ENCODE measurements around the gene PKN1.
A peak's percentile ranks its signal among the peaks of the same experiment; 100 is the strongest.

The PKN1 gene

DNA sequence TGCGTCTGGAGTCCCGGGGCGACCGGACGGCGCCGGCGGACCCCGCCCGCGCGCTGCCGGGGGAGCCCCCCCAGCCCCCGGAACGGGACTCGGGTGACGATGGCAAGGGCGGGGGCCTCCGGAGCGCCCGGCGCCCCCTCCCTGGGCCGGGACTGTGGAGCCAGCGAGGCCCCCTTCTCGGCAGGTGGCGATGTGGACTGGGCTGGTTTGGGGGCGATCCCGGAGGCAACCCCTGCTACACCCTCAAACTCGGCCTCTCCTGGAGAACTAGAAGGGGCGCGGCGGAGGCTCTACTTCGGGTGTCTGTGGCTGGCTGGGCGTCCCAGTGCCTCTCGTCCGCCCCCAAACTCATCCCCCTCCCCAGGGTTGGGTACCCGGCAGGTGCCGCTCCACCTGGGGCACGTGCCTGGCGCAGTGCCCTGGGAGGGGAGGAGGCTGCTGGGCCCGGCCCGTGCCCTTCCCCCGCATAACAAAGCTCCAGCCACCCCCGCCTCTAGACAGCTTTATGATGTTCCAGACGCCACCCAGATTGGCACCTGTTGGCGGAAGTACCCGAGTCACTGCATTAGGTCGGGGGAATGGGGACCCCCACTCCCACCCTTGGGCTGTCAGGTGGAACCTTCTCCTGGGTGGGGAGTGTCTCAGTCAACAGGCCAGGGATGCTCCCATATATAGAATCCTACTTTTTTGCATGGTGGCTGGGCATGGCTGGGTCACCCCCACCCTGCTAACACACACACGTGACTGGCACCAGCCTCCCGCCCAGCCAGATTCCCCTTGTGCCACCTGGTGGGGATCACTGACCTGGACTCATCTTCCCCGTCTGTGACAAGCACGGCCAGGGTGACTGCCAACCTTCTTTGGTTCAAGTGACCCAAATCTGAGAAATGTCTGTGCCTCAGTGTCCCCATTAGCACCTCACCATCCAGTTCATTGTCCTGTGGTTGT, 722 bp downstream of the PKN1 start:
- TF ChIP-seq POLR2A (IDR thresholded peaks at IDR 0.05; ENCODE audit: low read depth, low read length): no peak
- no peak for FAIRE-seq
- no peak for DNase-seq (ENCODE audit: insufficient read length, low spot score)

DNA sequence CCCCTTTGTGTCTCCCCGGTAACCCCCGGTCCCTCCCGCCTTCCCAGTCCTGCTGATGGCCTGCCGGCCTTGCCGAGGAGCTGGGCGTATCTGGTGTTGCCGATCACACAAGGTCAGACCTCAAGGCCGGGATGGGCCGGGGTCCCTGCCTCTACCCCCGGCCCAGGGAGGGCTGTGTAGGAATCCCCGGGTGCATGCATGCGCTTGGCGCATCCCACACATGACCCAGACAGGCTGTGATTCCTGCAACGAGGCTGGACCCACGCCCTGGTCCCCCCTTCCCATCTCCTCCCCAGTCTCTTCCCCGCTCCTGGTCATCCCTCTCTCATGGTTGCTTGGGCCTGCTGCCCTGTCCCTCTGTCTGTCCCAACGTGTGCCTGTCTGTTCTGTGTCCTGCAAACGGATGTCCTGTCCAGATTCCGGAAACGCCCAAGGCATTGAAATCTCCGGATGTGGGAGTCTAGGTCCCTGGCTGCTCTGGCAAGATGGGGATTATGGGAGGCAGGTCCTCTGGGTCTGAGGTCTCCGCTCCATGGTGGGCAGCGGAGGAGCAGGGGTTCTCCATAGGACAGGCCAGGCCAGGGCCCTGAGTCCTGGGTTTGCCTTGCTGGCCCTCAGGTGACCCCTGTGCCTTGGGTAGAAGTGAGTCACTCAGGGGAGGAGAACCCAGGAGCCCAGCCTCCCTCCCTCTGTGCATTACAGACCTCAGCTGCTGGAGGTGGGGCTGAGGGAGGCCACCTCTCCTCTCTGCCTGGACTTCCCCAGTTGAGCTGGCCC, 1.6 kb downstream of the PKN1 start:
- DNase-seq (ENCODE audit: insufficient read length, low spot score): peak; percentile 79
- FAIRE-seq: peak; percentile 62
- TF ChIP-seq POLR2A (IDR thresholded peaks at IDR 0.05; ENCODE audit: low read depth, low read length): no peak; the same call in 1 of the 2 replicates

DNA sequence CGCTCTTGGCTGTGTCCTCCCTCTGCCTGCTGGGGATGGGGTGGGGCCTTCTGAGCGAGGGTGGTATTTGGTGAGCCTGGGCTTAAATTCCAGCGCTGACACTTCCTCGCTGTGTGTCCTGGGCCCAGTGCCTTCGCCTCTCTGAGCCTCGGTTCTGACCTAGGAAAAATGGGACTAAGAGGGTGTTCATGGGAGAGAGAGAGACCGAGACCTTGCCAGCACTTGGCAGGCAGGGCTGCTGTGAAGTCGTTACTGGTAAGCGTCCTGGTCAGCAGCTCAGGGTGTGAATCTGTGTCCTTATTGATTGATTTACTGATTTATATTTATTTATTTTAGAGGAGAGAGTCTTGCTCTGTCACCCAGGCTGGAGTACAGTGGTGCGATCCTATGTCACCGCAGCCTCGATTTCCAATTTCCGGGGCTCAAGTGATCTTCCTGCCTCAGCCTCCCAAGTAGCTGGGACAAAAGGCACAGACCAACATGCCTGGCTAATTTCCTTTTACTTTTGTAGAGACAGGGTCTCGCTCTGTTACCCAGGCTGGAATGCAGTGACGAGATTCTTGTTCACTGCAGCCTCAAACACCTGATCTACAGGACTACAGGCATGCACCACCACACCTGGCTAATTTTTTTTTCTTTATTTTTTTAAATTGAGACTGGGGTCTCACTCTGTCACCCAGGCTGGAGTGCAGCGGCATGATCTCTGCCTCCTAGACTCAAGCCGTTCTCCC, 2.4 kb downstream of the PKN1 start:
- no peak for TF ChIP-seq POLR2A (IDR thresholded peaks at IDR 0.05; ENCODE audit: low read depth, low read length)
- DNase-seq (ENCODE audit: insufficient read length, low spot score) (no peak), FAIRE-seq (no peak)

DNA sequence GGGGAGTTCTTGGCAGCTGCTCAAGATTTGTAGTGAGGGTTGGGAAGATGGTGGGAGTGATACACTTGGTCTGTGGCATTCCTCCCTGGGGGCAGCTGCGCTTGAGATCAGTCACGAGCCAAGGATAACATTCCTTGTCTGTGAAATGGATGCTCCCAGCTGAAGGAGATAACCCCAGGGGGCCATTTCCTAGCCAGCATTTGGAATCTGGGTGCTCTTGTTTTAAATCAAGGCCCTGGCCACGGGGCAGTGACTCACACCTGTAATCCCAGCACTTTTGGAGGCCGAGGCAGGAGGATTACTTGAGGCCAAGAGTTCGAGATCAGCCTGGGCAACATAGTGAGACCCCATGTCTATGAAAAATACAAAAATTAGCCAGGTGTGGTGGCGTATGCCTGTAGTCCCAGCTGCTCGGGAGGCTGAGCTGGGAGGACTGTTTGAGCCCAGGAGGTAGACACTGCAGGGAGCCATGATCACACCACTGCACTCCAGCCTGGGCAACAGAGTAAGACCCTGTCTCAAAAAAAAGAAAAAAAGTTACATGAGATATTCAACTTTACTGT, 4.6 kb downstream of the PKN1 start:
- DNase-seq (ENCODE audit: insufficient read length, low spot score) (no peak), FAIRE-seq (no peak)
- TF ChIP-seq POLR2A (IDR thresholded peaks at IDR 0.05; ENCODE audit: low read depth, low read length): no peak

DNA sequence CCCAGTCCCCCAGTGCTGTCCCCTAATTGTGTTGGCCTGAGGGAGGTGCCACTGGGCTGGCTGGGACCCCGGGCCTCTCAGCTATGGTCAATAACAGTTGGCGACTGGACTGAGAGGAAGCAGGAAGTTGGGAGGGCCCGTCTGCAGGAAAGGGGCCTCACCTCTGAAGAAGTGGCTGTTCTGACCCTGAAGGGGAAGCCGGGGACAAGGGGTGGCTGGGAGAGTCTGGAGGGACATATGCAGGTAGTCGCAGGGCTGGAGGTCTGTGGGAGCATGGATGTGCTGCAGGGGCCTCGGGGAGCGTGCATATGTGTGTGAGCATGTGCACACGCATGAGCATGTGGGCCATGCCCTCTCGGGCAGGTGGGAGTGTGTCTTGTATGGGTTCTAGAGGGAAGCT, 5.9 kb downstream of the PKN1 start:
- FAIRE-seq (no peak), DNase-seq (ENCODE audit: insufficient read length, low spot score) (no peak)
- TF ChIP-seq POLR2A (IDR thresholded peaks at IDR 0.05; ENCODE audit: low read depth, low read length): no peak

DNA sequence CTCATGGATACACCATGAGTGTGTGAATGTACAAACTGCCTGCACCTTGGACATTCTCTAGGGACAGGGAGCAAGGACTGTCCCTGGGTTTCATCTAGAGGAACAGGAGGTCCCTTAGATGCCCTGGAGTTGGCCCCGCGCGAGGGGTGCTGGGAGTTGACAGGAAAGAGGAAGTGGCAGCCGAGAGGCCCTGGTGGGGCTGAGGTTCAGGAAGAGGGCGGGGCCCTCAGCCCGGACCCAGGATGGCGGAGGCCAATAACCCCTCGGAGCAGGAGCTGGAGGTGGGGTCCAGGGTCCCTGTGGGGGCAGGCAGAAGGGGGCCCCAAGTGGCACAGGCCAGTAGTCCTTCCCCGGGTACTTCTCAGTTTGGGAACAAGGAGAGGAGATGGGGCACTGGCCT, 6.9 kb downstream of the PKN1 start:
- DNase-seq (ENCODE audit: insufficient read length, low spot score) (no peak), FAIRE-seq (no peak)
- no peak for TF ChIP-seq POLR2A (IDR thresholded peaks at IDR 0.05; ENCODE audit: low read depth, low read length)

DNA sequence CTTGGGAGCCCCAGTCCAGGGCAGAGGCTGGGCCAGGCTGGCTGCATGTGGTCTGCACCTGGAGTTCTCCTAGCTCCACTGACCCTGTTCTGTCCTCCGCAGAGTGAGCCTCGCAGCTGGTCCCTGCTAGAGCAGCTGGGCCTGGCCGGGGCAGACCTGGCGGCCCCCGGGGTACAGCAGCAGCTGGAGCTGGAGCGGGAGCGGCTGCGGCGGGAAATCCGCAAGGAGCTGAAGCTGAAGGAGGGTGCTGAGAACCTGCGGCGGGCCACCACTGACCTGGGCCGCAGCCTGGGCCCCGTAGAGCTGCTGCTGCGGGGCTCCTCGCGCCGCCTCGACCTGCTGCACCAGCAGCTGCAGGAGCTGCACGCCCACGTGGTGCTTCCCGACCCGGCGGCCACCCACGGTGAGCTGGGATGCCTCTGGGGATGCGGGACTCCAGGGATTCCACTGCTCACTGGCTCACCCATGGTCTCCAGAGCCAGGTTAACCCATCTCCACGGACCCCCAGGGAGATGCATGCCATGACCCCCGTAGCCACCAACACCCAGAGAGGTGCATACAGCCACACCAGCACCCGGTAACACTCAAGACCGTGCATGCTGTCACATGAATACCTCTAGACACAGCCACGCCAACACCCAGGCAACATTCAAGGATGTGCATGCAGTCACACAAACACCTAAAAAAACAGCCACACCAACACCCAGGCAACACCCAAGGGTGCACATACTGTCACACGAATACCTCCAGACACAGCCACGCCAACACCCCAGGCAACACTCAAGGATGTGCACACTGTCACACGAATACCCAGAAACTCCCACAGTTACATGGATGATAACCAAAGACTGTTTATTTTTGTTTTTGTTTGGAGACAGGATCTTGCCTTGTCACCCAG, 8.2 kb downstream of the PKN1 start:
- TF ChIP-seq POLR2A (IDR thresholded peaks at IDR 0.05; ENCODE audit: low read depth, low read length): no peak
- no peak for FAIRE-seq
- no peak for DNase-seq (ENCODE audit: insufficient read length, low spot score)

DNA sequence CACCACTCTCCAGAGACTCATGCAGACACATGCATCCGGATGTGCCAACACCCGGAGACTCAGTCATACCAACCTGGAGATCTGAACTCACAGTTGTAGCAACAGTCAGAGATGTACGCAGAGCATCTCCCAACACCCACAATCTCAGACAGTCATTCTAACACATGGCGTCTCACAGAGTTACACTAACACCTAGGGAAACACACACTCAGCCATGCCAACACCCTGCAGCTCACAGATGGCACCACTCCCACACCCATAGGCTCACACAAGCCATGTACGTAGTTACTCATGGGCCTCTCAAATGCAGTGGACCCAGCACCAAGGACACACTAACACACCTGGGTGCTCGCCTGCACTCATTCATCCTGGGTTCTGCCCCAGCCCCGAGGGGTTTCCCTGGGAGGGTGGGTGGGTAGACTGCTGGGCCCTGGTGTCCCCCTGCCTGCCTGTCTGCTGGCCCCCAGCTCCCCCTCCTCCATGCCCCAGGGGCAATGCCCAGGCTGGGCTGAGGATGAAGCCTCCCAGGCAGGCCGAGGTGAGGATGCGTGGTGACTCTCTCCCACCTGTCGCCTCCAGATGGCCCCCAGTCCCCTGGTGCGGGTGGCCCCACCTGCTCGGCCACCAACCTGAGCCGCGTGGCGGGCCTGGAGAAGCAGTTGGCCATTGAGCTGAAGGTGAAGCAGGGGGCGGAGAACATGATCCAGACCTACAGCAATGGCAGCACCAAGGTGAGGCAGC, 10.0 kb downstream of the PKN1 start:
- FAIRE-seq (no peak), DNase-seq (ENCODE audit: insufficient read length, low spot score) (no peak)
- no peak for TF ChIP-seq POLR2A (IDR thresholded peaks at IDR 0.05; ENCODE audit: low read depth, low read length)

DNA sequence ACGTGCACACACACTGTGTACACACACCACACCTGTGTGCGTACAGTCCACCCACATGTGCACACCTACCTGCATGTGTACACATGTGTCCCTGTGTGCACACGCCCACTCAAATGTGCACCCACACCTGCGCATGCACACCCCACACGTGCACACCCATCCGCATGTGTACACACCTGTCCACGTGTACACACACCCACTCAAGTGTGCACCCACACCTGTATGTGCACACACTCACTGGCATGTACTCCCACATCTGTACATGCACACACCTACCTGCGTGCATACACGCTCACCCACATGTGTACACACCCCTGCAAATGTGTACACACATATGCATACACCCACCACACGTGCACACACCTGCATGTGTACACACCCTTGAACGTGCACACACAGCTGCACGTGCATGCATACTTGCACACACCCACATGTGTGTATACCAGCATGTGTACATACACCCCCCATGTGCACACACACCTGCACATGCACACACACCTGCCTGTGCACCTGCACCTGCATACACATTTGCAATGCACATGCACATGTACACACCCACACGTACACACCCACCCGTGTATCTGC, 10.6 kb downstream of the PKN1 start:
- FAIRE-seq (no peak), DNase-seq (ENCODE audit: insufficient read length, low spot score) (no peak)
- TF ChIP-seq POLR2A (IDR thresholded peaks at IDR 0.05; ENCODE audit: low read depth, low read length): no peak

DNA sequence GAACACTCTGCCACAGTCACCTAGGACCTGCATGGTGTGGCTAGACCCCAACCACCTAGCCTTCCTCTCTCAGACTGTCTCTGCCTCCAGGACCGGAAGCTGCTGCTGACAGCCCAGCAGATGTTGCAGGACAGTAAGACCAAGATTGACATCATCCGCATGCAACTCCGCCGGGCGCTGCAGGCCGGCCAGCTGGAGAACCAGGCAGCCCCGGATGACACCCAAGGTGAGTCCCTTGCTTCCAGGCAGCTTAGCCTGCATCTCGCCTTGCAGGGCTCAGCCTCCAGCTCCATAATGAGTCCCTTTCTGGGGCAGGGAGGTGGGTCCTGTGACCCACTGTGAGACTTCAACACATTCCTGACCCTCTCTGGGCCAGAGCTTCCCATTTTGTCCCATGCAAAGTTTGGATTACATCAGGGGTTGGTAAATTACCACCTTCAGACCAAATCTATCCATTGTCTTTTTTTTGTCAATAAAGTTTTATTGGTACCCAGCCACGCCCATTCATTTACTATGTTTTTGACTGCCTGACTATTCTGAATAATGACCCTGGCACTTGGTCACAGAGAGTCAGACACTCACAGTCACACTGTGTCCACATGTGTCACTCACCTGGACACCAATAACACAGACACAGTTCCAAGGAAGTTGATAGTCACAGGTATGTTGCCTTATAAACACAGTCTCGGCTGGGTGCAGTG, 13.4 kb downstream of the PKN1 start:
- DNase-seq (ENCODE audit: insufficient read length, low spot score) (no peak), FAIRE-seq (no peak)
- no peak for TF ChIP-seq POLR2A (IDR thresholded peaks at IDR 0.05; ENCODE audit: low read depth, low read length)

DNA sequence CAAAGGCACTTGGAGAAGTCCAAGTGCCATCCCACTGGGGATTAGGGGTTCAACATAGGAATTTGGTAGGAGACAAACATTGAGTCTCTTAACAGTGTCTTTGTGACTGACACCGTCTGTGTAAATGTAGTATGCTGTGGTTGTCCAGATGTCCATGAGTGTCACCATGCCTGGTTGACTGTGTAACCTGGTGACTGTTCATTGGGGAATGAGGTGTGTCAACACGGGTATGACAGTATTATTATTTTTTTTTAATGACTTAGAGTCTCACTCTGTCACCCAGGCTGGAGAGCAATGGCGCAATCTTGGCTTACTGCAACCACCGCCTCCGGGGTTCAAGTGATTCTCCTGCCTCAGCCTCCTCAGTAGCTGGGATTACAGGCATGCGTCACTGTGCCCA, 16.2 kb downstream of the PKN1 start:
- DNase-seq (ENCODE audit: insufficient read length, low spot score) (no peak), FAIRE-seq (no peak)
- no peak for TF ChIP-seq POLR2A (IDR thresholded peaks at IDR 0.05; ENCODE audit: low read depth, low read length)
